HCT116 (cell line): ENCODE measurements around the gene OR6M1. TPM values are rescaled to one million over a fixed set of nuclear protein-coding genes. Genes with fewer than 3 reads are reported as not detected.

ENCODE experiments used
- ATAC-seq: fragments of 200-7000 bp; cut with Tn5 transposase; 2 replicates; pipeline ENCODE4 v1.9.1; 2020; ENCODE audit warnings: mild to moderate bottlenecking, moderate library complexity
- BruUV-seq: library from RNA; stranded (reverse); fragments of 400-500 nt; replicated peaks from 2 replicates; lab custom pipeline; 2021; lab: Mats Ljungman, UMichigan
- CTCF ChIA-PET: fragments of 300-600 bp; sonication (Branson Sonifier 250); formaldehyde crosslinking; loops from one replicate; lab custom pipeline; 2021; ENCODE audit warnings: antibody characterized with exemption; lab: Charles Lee
- POLR2A ChIA-PET: fragments of 300-600, 350-600 bp; sonication (Branson Sonifier 250); formaldehyde crosslinking; loops from one replicate; lab custom pipeline; 2021; ENCODE audit warnings: antibody characterized with exemption; lab: Charles Lee
- RAD21 ChIA-PET, 2 experiments: fragments of 300-600 bp; sonication (Branson Sonifier 250); formaldehyde crosslinking; loops; one replicate each; lab custom pipeline; 2023; ENCODE audit warnings: low total read pairs in 2 of 2; ENCODE audit not compliant: uncharacterized antibody in 2 of 2, unreplicated experiment in 2 of 2, low non-redundant PET in 1 of 2; lab: Charles Lee
- DNase-seq: peaks from one replicate; pipeline ENCODE4 v3.0.0-alpha.2; 2010; ENCODE audit warnings: low read depth, low spot score
- H2AFZ ChIP-seq: fragments of 200-600 bp; shearing (Covaris generic), sonication (generic); 2 replicates; pipeline ENCODE4 v1.6.1; 2017; ENCODE audit warnings: low read depth, mixed run types, mixed read lengths, antibody characterized with exemption, low read length; ENCODE audit not compliant: poor library complexity, severe bottlenecking
- H3K27ac ChIP-seq: 2 replicates; pipeline ENCODE4 v1.5.1; 2012; ENCODE audit warnings: low read depth, low read length
- H3K27me3 ChIP-seq: fragments of 200-600 bp; sonication (generic); 2 replicates; pipeline ENCODE4 v1.6.1; 2016; ENCODE audit warnings: mixed run types, low read length, mixed read lengths; ENCODE audit not compliant: insufficient read depth
- H3K36me3 ChIP-seq, 2 experiments: fragments of 200-500 bp in 1 of 2; fragments of 200-600 bp in 1 of 2; sonication (Bioruptor generic) in 1 of 2; sonication (generic) in 1 of 2; 2 replicates each; pipeline versions ENCODE4 v1.5.1 to v1.6.1; 2014 to 2016; ENCODE audit warnings: low read length in 2 of 2, inconsistent platforms in 1 of 2, mixed read lengths in 1 of 2, mixed run types in 1 of 2; ENCODE audit not compliant: insufficient read depth in 2 of 2, control insufficient read depth in 1 of 2
- H3K4me1 ChIP-seq, 2 experiments: fragments of 200-600 bp in 1 of 2; sonication (generic) in 1 of 2; 2 replicates each; pipeline versions ENCODE4 v1.5.1 to v1.6.1; 2012 to 2017; ENCODE audit warnings: low read length in 2 of 2, inconsistent platforms in 1 of 2, mild to moderate bottlenecking in 1 of 2, mixed read lengths in 1 of 2, mixed run types in 1 of 2, moderate library complexity in 1 of 2; ENCODE audit not compliant: insufficient read depth in 2 of 2, control insufficient read depth in 1 of 2
- H3K4me2 ChIP-seq: fragments of 200-600 bp; sonication (generic); 2 replicates; pipeline ENCODE4 v1.6.1; 2017; ENCODE audit warnings: mixed run types, low read length, mixed read lengths
- H3K4me3 ChIP-seq, 2 experiments: fragments of 200-600 bp in 1 of 2; sonication (generic) in 1 of 2; replicated peaks in 1 of 2; 2 replicates each; pipeline ENCODE4 v1.5.1; 2011 to 2016; ENCODE audit warnings: low read length in 2 of 2, control low read depth in 1 of 2, low read depth in 1 of 2, mild to moderate bottlenecking in 1 of 2, mixed read lengths in 1 of 2, mixed run types in 1 of 2
- H3K79me2 ChIP-seq: fragments of 200-600 bp; sonication (generic); 2 replicates; pipeline ENCODE4 v1.6.1; 2017; ENCODE audit warnings: mild to moderate bottlenecking, mixed run types, low read length, moderate library complexity, mixed read lengths; ENCODE audit not compliant: insufficient read depth
- H3K9ac ChIP-seq: fragments of 200-600 bp; sonication (generic); 2 replicates; pipeline ENCODE4 v1.6.1; 2016; ENCODE audit warnings: low read length, mixed read lengths
- H3K9me2 ChIP-seq: fragments of 200-600 bp; sonication (generic), shearing (Covaris generic); 2 replicates; pipeline ENCODE4 v1.6.1; 2017; ENCODE audit warnings: mixed run types, mild to moderate bottlenecking, moderate library complexity; ENCODE audit not compliant: insufficient read depth
- H3K9me3 ChIP-seq, 2 experiments: fragments of 200-500 bp in 1 of 2; fragments of 200-600 bp in 1 of 2; sonication (Bioruptor generic) in 1 of 2; sonication (generic) in 1 of 2; 2 replicates each; pipeline ENCODE4 v1.6.1; 2014 to 2017; ENCODE audit warnings: low read length in 2 of 2, mixed read lengths in 2 of 2, inconsistent platforms in 1 of 2, low read depth in 1 of 2, mild to moderate bottlenecking in 1 of 2, mixed run types in 1 of 2, moderate library complexity in 1 of 2; ENCODE audit not compliant: control insufficient read depth in 1 of 2, insufficient read depth in 1 of 2
- H4K20me1 ChIP-seq: fragments of 200-600 bp; sonication (generic), shearing (Covaris generic); 2 replicates; pipeline ENCODE4 v1.6.1; 2017; ENCODE audit warnings: mixed run types, mild to moderate bottlenecking, moderate library complexity; ENCODE audit not compliant: insufficient read depth
- CBX3 ChIP-seq: IDR thresholded peaks from 2 replicates; pipeline ENCODE4 v1.6.1; 2012; ENCODE audit warnings: low read depth
- CEBPB ChIP-seq: IDR thresholded peaks from 2 replicates; pipeline ENCODE4 v1.6.1; 2012; ENCODE audit warnings: low read depth
- EGR1 ChIP-seq: IDR thresholded peaks from 2 replicates; pipeline ENCODE4 v1.6.1; 2012; ENCODE audit warnings: low read depth
- ELF1 ChIP-seq: IDR thresholded peaks from 2 replicates; pipeline ENCODE4 v1.6.1; 2012; ENCODE audit warnings: low read depth, borderline replicate concordance
- EZH2 ChIP-seq: fragments of 200-600 bp; sonication (generic); IDR thresholded peaks from 2 replicates; pipeline ENCODE4 v1.6.1; 2017; ENCODE audit warnings: antibody characterized with exemption, mixed run types
- EZH2phosphoT487 ChIP-seq: fragments of 200-600 bp; IDR thresholded peaks from 2 replicates; pipeline ENCODE4 v1.6.1; 2018; ENCODE audit warnings: antibody characterized with exemption, borderline replicate concordance
- JUND ChIP-seq: IDR thresholded peaks from 2 replicates; pipeline ENCODE4 v1.6.1; 2012
- MAX ChIP-seq: IDR thresholded peaks from 2 replicates; pipeline ENCODE4 v1.6.1; 2012
- RAD21 ChIP-seq: IDR thresholded peaks from 2 replicates; pipeline ENCODE4 v1.6.1; 2012; ENCODE audit warnings: low read depth, mild to moderate bottlenecking
- REST ChIP-seq: IDR thresholded peaks from 2 replicates; pipeline ENCODE4 v1.6.1; 2012; ENCODE audit warnings: low read depth
- SP1 ChIP-seq: IDR thresholded peaks from 2 replicates; pipeline ENCODE4 v1.6.1; 2012; ENCODE audit warnings: low read depth
- TCF7L2 ChIP-seq: IDR thresholded peaks from 2 replicates; pipeline ENCODE4 v1.7.0; 2011; ENCODE audit warnings: borderline replicate concordance, inconsistent platforms; ENCODE audit not compliant: insufficient read depth, insufficient read length; ENCODE audit errors: extremely low read depth
- YY1 ChIP-seq: IDR thresholded peaks from 2 replicates; pipeline ENCODE4 v1.6.1; 2011; ENCODE audit warnings: low read length, low read depth, moderate library complexity, mild to moderate bottlenecking; ENCODE audit not compliant: insufficient replicate concordance; ENCODE audit errors: extremely low read depth
- ZBTB33 ChIP-seq: IDR thresholded peaks from 2 replicates; pipeline ENCODE4 v1.6.1; 2011; ENCODE audit warnings: mild to moderate bottlenecking, low read length, moderate library complexity; ENCODE audit not compliant: insufficient replicate concordance; ENCODE audit errors: extremely low read depth
- ZNF274 ChIP-seq: fragments of 200-500 bp; sonication (Bioruptor generic); IDR thresholded peaks from 2 replicates; pipeline ENCODE4 v1.6.1; 2014; ENCODE audit warnings: mild to moderate bottlenecking, low read depth, low read length, inconsistent platforms
- intact Hi-C: fragments of 100-400 bp; cut with micrococcal nuclease; formaldehyde crosslinking; loops from 2 replicates; pipeline ENCODE4 v1.10.0; 2022
- total RNA-seq: library from RNA; stranded (reverse); gene quantifications from one replicate; pipeline ENCODE4 v1.2.1, GENCODE V29; 2021; ENCODE audit not compliant: unreplicated experiment

Gene OR6M1
- total RNA-seq, 1 experiment from 2014 or later, result not detected

- DNase-seq (no peak), ATAC-seq (no peak)
- intact Hi-C loops, result no loop called here
- no peaks in the 10 kb centered on the region for H3K4me1 ChIP-seq
- no peak overlapping the region for H3K4me2 ChIP-seq
- H2AFZ ChIP-seq, result no peak overlapping the region
- ChIA-PET POLR2A (no interaction called here), RAD21 (no interaction called here), CTCF (no interaction called here)
- H3K27ac ChIP-seq, result no peak overlapping the region
- no peaks in the 10 kb centered on the region for H3K9me3 ChIP-seq
- H3K27me3 ChIP-seq, result peaks cover 37% of the 10 kb centered on the region
- no peaks in the 10 kb centered on the region for H3K36me3 ChIP-seq
- H3K9me2 ChIP-seq, result no peaks in the 10 kb centered on the region
- H4K20me1 ChIP-seq, result no peaks in the 10 kb centered on the region
- no TSS peak for BruUV-seq
- H3K79me2 ChIP-seq, result no peaks in the 10 kb centered on the region
- TF ChIP-seq EZH2 (no peak), SP1 (no peak), EGR1 (no peak), MAX (no peak)
- TF ChIP-seq, all 23 proteins: peak for 0
- no peak overlapping the region for H3K4me3 ChIP-seq
- H3K9ac ChIP-seq, result no peak overlapping the region
Measured at GRCh38 chr11:123841174-123841573, 35.0 kb upstream of the OR6M1 start.

- POLR2A ChIA-PET, result no interaction called here
- Histone ChIP-seq H3K27me3 (peaks cover 25% of the 10 kb centered on the region), H3K36me3 (no peaks in the 10 kb centered on the region), H3K79me2 (no peaks in the 10 kb centered on the region), H3K9me3 (no peaks in the 10 kb centered on the region), H3K4me1 (no peaks in the 10 kb centered on the region), H2AFZ (no peak overlapping the region), H3K4me2 (no peak overlapping the region), H4K20me1 (no peaks in the 10 kb centered on the region), H3K27ac (no peak overlapping the region), H3K4me3 (no peak overlapping the region), H3K9ac (no peak overlapping the region), H3K9me2 (no peaks in the 10 kb centered on the region)
- CTCF ChIA-PET, result no interaction called here
- RAD21 ChIA-PET, result no interaction called here
- BruUV-seq, result no TSS peak
- DNase-seq (no peak), ATAC-seq (no peak)
- intact Hi-C loops, result no loop called here
- TF ChIP-seq CBX3 (no peak), MAX (no peak), CEBPB (no peak), RAD21 (no peak), ELF1 (no peak), ZBTB33 (no peak), JUND (no peak), EZH2phosphoT487 (no peak), REST (no peak), TCF7L2 (no peak), ZNF274 (no peak), YY1 (no peak)
Measured at GRCh38 chr11:123839131-123839530, 33.0 kb upstream of the OR6M1 start.
